GM19023 (cell line): ENCODE measurements around the gene TRIO.
"Not testable (repeated sequence)": the region's sequence is repeated elsewhere in the genome, so short reads cannot be mapped to it uniquely, and the experiment has no call there.

Experiments used
- ATAC-seq: cut with Tn5 transposase; IDR thresholded peaks from one replicate; pipeline ENCODE4 v1.9.1; 2021; ENCODE audit warnings: mild to moderate bottlenecking, moderate library complexity; ENCODE audit not compliant: unreplicated experiment

Gene TRIO

DNA sequence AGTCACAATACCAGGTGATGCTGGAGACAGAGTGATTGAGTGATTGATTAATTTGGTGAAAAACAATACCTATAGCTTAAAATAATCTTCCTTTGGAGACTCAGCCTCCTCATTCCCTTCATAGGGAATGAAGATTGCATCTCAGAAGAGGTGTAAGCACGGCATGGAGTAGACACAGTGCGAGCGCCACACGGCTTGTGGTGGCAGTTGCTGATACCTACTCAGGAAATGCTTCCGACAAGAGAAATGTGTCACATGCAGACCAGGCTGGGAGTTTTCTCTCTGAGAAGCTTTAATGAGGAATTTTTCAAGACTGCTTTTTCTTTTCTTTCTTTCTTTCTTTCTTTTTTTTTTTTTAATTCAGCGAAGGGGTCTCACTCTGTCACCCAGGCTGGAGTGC is 226.6 kb downstream of the TRIO start:
- no peak for ATAC-seq

DNA sequence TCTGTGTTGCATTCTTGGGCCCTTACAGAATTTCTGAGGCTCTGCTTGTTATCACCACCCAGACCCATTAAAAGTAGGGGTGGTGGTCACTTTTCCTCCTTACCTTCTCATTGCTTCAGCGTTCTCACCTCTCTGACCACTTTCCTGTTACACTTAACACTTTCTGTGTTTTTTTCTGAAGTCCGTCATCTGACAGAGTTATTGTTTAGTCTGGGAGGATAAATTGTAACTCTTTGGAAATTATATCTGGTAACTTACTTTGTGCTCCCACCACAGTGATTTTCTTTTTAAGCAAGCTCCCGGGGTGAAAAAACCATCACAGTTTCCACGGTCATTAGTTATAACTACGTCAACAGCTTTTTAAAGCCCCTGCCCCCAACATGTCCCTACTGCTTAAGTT is 227.2 kb downstream of the TRIO start:
- no peak for ATAC-seq

DNA sequence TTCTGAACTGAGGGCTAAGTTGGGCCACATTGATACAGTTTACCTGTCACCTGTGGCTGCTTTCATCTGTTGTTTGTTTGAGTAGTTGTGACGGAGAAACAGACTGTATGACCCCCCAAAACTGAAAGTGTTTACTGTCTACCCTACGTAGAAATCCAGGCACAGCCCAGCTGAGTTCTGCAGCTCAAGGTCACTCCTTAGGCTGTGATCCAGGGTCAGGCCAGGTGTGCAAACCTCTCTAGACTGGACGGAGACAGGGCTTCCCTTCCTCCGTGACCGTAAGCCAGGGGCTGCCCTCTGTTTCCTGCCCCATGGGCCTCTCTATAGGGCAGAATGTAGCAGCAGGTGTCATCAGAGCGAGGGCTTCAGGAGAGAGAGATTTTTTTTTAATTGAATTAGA is 230.5 kb downstream of the TRIO start:
- ATAC-seq = no peak

DNA sequence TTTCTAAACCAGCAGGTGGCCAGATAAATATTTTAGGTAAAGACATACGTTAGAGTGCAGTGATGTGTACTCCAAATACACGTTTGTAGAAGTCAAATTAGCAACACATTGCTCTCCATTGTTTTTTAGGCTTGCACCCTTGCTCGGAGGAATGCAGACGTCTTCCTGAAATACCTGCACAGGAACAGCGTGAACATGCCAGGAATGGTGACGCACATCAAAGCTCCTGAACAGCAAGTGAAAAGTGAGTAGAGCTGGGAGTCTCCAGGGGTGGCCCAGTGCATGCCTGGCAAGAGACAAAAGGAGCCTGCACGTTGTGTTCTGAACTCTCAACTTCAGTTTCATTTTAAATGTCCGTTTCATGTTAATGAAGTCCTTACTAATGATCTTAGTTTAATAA is 231.0 kb downstream of the TRIO start:
- no peak for ATAC-seq

DNA sequence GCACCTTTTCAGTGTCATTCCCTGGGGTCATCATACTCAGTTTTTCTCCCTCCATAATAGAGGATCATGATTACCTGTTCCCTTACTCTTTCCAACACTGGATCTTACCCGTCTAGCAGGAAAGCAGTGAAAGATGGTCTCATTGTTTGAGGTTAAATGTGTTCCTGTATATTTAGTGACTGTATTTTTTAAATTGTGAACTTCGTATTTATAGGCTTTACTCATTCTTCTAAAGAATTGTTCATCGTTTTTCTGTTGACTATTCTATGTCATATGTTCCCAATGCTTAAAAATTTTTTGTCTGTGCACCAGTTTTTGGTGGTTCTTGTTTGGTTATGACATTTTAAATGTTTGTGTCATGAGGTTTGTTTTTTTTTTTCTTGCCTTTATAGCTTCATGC is 233.6 kb downstream of the TRIO start:
- ATAC-seq = no peak

DNA sequence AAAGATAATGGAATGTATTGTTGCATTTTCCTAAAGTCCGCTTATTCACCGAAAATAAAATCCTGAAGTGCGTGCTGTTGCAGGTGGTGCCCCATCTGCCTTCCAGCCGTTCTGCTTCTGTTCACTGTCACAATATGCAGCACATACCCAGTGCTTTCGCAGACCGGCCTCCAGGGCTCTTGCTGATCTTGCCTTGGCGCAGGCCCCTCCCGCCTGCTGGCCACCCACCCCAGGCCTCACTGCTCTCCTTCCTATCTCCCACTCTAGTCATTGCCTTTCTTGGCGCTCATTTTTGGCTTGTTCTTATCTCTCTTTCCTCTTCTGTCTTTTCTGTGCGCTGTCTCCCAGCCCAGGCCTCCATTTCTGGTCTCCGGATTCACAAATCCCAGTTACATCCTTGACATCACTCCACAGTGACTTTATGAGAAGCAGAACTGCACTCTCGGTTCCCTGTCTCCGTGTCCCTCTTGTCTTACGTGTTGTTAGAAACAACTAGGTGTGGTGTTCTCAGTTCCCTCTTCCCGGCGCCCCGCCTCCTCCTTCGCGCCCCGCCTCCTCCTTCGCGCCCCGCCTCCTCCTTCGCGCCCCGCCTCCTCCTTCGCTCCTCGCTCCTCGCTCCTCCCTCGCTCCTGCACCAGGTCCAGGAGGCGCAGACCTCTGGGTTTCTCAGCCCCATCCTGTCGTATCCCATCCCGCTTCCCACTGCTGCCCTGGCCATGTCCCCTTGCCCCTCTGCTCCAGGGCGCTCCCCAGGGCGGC is 236.8 kb downstream of the TRIO start:
- ATAC-seq = no peak

DNA sequence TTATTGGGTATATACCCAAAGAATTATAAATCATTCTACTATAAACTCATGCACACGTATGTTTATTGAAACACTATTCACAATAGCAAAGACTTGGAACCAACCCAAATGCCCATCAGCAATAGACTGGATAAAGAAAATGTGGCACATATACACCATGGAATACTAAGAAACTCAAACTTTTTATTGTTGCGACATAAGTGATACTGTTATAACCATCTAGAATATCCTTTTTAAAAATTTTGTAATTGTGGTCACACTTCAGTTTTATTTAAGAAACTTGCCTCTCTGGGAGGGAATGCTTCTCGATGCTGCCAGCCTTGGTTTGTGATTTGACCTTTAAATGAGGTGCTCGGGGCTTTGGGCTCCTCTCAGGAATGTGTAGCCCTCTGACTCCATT is 237.6 kb downstream of the TRIO start:
- no peak for ATAC-seq

DNA sequence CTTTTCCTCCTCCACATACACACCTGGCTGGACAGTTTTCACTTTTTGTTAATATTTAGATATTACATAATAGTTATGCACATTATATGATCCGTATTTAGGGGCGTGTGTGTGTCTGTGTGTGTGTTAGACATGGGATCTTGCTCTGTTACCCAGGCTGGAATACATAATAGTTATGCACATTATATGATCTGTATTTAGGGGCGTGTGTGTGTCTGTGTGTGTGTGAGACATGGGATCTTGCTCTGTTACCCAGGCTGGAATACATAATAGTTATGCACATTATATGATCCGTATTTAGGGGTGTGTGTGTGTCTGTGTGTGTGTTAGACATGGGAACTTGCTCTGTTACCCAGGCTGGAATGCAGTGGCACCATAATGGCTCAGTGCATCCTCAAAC is 239.5 kb downstream of the TRIO start:
- no peak for ATAC-seq

DNA sequence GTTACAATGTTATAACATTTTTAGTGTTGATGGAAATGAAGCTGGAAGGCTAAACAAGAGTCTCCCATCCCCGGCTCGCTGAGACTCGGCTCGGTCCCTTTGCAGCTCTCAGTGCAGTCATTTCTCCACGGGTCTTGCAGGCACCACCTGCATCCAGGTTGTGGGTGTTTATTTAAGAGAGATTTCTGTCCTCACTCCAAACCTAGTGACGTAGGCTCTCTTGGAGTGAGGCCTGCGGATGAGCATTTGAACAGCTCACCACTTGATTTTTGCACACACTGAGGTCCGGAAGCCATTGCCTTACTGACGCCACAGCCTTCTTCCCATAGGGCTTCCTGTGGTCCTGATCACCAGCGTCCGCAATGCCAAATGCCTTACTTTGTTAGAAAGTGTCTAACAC is 240.8 kb downstream of the TRIO start:
- ATAC-seq = no peak

DNA sequence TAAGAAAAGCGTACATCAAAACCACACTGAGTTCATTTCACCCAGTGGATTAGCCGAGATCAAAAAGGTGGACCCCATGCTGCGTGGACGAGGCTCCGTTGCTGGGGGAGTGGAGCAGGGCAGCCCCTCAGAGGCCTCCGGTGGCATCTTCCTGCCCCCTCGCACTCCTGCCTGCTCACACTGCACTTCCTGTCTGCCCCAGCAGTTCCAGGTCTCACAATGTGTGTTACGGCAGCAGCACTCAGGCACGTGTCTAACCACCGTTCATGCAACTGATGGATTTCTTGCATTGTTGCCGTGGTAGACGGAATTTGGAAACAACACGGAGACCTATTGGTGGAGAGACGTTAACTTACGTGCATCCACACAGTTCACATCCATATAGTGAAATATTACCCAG is 241.9 kb downstream of the TRIO start:
- no peak for ATAC-seq

DNA sequence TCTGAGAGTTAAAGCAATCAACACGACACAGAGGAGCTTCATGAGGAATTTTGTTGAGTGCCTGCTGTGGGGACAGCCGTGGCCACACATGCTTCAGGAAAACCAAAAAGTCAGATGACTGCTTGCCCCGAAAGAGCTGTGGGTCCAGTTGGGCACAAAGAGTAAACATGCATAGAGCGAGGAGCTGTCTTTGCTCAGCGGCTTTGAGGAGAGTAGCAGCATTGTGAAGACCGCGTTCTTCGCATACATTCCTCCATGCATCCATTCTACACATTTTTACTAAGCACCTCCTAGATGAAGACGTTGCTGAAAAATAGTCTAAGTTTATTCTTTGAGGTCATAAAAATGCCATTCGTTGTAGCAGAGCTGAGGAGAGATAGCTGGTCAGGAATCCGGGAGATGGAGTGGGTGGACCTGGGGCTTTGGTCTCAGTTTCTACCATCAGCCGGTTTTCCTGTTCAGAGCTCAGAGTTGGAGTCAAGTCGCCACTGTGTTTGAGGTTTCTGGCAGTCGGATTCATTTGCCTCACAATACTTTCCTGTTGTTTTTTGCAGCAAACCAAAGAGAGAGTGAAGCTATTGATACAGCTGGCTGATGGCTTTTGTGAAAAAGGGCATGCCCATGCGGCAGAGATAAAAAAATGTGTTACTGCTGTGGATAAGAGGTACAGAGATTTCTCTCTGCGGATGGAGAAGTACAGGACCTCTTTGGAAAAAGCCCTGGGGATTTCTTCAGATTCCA is 243.9 kb downstream of the TRIO start:
- no peak for ATAC-seq

DNA sequence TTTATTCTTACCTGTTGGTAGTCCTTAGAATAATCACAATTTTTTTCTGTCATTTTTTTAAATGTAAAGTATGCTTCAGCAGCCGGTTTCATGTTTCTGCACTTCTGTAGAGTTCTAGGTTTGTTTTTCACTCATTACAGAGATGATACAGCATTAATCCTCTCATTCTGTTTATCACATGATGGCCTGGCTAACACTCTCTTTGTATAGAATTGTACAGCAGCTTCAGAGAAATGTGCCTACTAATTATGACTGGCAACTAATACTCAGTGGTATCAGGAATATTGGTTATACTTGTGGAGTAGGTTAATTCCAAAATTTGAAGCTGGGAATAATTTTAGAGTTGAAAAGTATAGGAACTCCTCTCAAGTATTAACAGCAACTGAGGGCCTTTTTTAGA is 245.6 kb downstream of the TRIO start:
- ATAC-seq = no peak

DNA sequence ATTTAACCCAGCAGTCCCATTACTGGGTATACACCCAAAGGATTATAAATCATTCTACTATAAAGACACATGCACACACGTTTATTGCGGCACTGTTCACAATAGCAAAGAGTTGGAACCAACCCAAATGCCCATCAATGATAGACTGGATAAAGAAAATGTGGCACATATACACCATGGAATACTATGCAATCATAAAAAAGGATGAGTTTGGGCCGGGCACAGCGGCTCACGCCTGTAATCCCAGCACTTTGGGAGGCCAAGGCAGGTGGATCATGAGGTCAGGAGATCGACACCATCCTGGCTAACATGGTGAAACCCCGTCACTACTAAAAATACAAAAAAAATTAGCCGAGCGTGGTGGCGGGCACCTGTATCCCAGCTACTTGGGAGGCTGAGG is 249.4 kb downstream of the TRIO start:
- not testable (repeated sequence) for ATAC-seq

DNA sequence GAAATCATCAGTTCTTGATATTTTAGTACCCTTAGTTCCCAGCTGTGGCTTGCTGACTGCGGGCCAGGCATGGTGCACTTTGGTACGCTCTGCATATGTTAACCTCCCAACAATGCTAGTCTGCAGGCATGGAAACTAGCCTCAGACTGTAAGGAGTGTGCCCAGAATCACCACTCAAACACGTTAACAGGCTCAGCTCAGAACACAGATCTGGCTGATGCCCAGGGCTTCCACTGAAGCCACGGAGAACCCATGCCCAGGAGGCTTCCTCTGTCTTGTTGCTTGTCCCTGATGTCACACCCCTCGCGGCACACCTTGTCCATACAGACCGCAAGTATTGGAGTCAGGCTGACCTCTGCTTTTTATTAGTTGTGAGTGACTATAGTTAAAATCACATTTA is 251.2 kb downstream of the TRIO start:
- no peak for ATAC-seq

DNA sequence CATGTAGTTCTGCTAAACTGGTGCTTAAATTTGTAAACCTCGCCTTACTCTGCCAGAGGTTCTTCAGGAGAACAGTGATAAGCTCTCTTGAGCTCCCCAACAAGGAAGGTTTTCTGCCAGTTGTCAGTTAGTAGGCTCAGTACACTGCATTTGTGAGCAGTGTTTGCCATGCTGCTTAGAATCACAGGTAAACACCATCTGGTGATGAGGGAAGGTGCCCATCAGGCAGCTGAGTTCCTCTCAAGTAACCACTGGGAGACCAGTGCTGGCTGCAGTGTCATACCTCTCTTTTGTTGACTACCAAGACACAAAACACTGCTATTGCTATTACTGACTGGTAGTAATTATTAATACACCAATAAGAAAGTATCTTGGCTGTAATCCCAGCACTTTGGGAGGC is 252.3 kb downstream of the TRIO start:
- ATAC-seq = no peak

DNA sequence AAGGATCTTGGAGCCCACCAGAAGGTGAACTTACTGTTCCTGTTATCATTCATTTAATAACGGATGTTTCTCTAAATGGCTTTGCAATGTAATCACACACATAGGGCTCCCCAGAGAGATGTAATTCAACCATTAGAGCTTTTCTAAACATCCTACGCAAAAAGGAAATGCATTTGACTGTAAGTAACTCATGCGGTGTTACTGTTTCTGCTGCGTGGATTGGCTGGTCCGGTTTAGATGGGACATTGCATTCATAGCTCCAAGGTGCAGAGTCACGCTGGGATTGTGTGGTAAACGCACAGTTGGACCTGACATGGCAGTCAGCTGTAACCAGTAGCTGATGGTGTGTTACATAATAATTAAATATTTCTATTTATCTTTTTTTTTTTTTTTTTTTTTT is 252.9 kb downstream of the TRIO start:
- ATAC-seq = no peak

DNA sequence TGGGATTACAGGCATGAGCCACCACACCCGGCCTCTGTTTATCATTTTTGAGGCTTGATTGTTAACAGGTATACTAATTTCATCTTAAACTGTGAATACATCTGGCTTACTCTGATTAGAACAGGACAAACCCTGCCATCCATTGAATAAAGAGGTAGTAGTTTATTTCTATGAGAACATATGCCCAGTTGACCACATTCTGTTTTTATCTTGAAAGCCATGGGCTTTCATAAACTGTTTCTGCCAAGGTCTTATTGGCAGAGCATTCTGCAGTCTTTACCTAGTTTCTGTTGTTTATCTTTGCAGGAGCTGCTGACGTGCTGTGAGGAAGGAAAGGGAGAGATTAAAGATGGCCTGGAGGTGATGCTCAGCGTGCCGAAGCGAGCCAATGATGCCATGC is 253.6 kb downstream of the TRIO start:
- no peak for ATAC-seq

DNA sequence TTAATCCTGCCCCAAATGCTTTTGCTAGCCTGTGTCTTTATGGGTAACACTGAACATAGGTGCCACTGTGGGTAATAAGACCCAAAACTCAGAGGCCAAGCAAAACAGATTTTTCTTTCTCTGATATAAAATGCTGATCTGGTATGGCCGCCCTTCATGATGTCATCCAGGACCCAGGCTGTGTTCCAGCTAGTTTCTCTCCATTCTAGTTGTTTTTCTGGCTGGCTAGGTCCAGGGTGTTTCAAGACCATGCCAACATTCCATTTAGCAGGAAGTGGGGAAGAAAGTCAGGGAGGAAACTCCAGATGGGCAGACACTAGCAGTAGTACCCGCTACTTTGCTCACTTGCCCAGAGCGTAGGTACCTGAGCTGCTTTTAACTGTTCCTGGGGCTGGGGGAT is 254.6 kb downstream of the TRIO start:
- ATAC-seq = no peak

DNA sequence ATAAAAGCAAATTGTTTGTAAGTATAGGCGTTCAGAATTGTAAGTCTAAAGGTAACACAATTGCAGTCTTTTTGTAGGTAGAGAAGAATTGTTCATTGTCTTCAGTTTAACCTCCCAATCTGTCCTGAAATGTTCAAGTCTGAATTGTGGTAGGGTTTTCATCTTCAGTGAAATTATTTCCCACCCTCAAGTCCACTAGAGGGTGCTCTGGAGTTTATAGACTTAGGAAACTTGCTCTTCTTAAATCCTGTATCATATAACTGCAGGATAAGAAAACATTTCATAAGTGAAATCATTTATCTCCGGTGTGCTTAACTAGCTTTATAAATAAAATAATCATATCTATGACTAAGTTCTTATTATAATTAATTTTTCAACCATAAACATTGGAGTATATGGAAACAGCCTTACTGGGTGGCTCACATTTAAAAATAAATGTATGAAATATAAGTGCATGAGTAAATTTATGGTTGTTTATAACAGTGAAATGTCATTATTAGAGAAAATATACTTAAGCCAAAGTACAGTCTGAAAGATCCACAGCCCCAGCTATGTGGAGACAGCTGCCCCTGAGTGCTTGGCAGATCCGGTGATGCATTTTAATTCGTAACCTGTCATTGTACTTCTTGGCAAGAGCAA is 256.0 kb downstream of the TRIO start:
- no peak for ATAC-seq

DNA sequence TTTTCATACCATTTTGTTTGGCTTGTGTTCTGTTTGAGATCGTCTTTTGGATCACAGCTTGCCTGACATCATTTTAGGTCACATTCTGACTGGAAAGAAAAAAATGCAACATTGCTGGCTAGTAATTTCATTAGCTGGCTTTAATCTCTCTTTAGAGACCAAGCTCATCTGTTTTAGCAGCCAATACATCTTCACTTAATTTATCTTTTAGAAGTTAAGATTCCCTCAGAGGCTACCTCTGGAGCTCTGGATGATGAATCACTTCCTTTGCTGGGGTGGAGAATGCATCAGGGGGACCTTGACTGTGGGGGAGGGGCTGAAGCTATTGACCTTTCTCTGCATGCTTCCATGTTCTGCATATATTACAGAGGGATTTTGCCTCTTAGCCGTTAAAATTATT is 256.9 kb downstream of the TRIO start:
- no peak for ATAC-seq

DNA sequence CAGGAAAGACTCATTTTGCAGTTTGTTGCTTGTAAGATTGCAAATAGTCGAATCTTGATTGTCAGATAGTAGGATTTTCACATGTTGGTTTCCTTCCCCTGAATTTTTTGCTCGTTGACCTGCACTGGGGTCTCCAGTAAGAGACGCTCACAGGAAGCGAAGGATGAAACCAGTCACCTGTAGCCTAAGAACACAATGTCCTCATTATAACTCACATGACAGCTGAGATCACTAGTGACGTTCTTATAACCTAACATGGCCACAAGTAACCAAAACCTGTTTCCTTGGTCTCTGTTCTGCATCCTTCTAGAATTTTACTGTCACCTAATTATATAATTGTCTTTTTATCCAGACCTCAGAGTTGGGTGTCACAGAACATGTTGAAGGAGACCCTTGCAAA is 257.5 kb downstream of the TRIO start:
- ATAC-seq = no peak

DNA sequence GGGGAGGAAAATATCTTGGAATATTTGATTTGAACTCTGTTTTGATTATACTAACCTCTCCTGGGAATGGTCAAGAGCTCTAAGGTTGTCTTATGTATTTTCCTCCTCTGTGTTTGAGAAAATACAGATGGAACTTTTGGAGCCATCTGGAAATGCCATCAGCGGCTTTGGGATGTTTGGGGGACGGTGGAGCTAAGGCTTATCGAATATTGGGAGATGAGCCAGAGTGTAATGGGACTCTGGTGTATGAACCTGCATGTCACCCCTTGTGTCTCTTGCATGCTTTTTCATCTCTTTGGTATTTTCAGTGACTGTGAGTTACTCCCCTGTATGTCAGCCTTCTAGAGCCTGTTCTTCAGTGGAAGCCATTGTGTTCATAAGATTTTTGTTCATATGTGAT is 258.5 kb downstream of the TRIO start:
- no peak for ATAC-seq
